ENCODE data around the gene CDK13.

The CDK13 gene

DNA sequence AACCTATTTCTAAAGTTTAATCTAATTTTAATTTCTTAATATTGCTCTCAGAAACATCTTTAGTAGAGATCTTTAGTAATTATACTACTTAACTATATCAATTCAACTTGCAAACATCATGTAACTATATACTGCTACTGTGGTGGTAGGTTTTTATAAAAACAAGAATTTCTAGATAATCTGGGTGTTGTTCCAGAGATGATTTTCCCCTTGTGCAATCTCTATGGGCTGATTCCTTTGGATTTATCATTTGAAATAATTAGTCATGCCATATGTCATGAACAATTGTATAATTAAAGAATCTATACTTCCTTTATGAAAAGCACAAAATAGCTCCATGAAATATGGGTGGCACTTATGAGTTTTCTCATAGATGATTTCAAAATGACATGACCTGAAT lies 23.9 kb upstream of the CDK13 start:
- H3K4me3 ChIP-seq (ENCODE audit: control insufficient read depth, low read depth, low read length): no peak overlapping the region
- TF ChIP-seq, protein P1, sequence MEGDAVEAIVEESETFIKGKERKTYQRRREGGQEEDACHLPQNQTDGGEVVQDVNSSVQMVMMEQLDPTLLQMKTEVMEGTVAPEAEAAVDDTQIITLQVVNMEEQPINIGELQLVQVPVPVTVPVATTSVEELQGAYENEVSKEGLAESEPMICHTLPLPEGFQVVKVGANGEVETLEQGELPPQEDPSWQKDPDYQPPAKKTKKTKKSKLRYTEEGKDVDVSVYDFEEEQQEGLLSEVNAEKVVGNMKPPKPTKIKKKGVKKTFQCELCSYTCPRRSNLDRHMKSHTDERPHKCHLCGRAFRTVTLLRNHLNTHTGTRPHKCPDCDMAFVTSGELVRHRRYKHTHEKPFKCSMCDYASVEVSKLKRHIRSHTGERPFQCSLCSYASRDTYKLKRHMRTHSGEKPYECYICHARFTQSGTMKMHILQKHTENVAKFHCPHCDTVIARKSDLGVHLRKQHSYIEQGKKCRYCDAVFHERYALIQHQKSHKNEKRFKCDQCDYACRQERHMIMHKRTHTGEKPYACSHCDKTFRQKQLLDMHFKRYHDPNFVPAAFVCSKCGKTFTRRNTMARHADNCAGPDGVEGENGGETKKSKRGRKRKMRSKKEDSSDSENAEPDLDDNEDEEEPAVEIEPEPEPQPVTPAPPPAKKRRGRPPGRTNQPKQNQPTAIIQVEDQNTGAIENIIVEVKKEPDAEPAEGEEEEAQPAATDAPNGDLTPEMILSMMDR (conservative IDR thresholded peaks at IDR 0.05; ENCODE audit: control insufficient read depth, insufficient read depth, low read depth, low read length): no peak
- DNase-seq (ENCODE audit: low read depth): no peak

DNA sequence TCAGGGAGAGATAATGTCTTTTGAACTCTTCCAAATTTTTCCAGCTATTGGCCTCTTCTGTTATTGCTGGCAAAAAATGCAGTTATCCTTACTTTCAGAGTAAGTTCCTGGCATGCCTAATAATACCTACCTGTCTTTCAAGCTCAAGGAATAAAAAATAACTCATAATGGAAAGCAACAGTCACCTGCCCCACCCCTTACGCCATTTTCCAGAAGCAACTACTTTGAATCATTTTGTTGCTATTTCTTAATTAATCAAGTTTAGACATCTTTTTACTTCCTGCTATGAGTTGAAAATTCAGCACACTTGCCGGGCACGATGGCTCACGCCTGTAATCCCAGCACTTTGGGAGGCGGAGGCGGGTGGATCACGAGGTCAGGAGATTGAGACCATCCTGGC lies 23.0 kb upstream of the CDK13 start:
- no peak for DNase-seq (ENCODE audit: low read depth)
- H3K4me3 ChIP-seq (ENCODE audit: control insufficient read depth, low read depth, low read length): no peak overlapping the region
- TF ChIP-seq, protein P1 (conservative IDR thresholded peaks at IDR 0.05; ENCODE audit: control insufficient read depth, insufficient read depth, low read depth, low read length): no peak

DNA sequence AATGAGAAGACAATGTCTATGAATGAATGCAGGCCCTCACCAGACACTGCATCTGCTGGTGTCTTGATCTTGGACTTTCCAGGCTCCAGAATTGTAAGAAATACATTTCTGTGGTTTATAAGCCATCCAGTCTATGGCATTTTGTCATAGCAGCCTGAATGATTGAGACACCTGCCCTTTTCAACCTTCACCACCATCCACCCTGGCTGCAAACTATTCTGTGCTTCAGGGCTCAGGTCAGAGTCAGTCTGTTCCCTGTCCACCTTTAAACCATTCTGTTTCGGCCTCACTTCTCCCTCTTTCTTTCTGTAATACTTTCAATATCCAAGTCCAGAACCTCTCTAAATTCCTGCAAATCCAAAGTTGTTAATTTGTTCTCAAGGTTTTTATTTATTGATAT lies 15.9 kb upstream of the CDK13 start:
- no peak overlapping the region for H3K4me3 ChIP-seq (ENCODE audit: control insufficient read depth, low read depth, low read length)
- DNase-seq (ENCODE audit: low read depth): no peak
- TF ChIP-seq, protein P1 (conservative IDR thresholded peaks at IDR 0.05; ENCODE audit: control insufficient read depth, insufficient read depth, low read depth, low read length): no peak

GRCh38 chr7:39936761-39937160 lies 13.3 kb upstream of the CDK13 start:
- no peak for DNase-seq (ENCODE audit: low read depth)
- TF ChIP-seq, protein P1 (conservative IDR thresholded peaks at IDR 0.05; ENCODE audit: control insufficient read depth, insufficient read depth, low read depth, low read length): no peak
- H3K4me3 ChIP-seq (ENCODE audit: control insufficient read depth, low read depth, low read length): no peak overlapping the region

GRCh38 chr7:39937366-39938153 lies 12.5 kb upstream of the CDK13 start:
- TF ChIP-seq, protein P1 (conservative IDR thresholded peaks at IDR 0.05; ENCODE audit: control insufficient read depth, insufficient read depth, low read depth, low read length): no peak
- no peak for DNase-seq (ENCODE audit: low read depth)
- H3K4me3 ChIP-seq (ENCODE audit: control insufficient read depth, low read depth, low read length): no peak overlapping the region

GRCh38 chr7:39942883-39943282 lies 7.2 kb upstream of the CDK13 start:
- TF ChIP-seq, protein P1 (conservative IDR thresholded peaks at IDR 0.05; ENCODE audit: control insufficient read depth, insufficient read depth, low read depth, low read length): no peak
- DNase-seq (ENCODE audit: low read depth): no peak
- H3K4me3 ChIP-seq (ENCODE audit: control insufficient read depth, low read depth, low read length): no peak overlapping the region

Data from fibroblast of mammary gland (primary cell).